Smooth muscle cell (in vitro differentiated cells): ENCODE measurements around the gene DBF4B. TPM values are rescaled to one million over a fixed set of nuclear protein-coding genes. Genes with fewer than 3 reads are reported as not detected.
A peak's percentile ranks its signal among the peaks of the same experiment; 100 is the strongest.

ENCODE experiments used
- DNase-seq: peaks from one replicate; lab custom pipeline; 2025; ENCODE audit not compliant: unreplicated experiment; lab: John Stamatoyannopoulos, UW
- H2AFZ ChIP-seq: fragments of 200-600 bp; sonication (generic); 2 replicates; pipeline ENCODE4 v1.6.0; 2016; ENCODE audit warnings: antibody characterized with exemption, low read depth, mild to moderate bottlenecking
- H3F3A ChIP-seq: fragments of 200-600 bp; sonication (generic); 2 replicates; pipeline ENCODE4 v1.6.0; 2017; ENCODE audit warnings: antibody characterized with exemption, low read depth
- H3K27ac ChIP-seq: fragments of 200-600 bp; sonication (generic); 2 replicates; pipeline ENCODE4 v1.5.1; 2016; ENCODE audit warnings: low read depth, mild to moderate bottlenecking
- H3K27me3 ChIP-seq: fragments of 200-600 bp; sonication (generic); 2 replicates; pipeline ENCODE4 v1.6.1; 2016; ENCODE audit warnings: low read depth, mild to moderate bottlenecking
- H3K36me3 ChIP-seq: fragments of 200-600 bp; sonication (generic); 2 replicates; pipeline ENCODE4 v1.5.1; 2016; ENCODE audit warnings: low read depth
- H3K4me1 ChIP-seq: fragments of 200-600 bp; sonication (generic); 2 replicates; pipeline ENCODE4 v1.5.1; 2016; ENCODE audit warnings: low read depth
- H3K4me2 ChIP-seq: fragments of 200-600 bp; sonication (generic); 2 replicates; pipeline ENCODE4 v1.6.0; 2016; ENCODE audit warnings: mild to moderate bottlenecking
- H3K4me3 ChIP-seq: fragments of 200-600 bp; sonication (generic); 2 replicates; pipeline ENCODE4 v1.5.1; 2016; ENCODE audit warnings: mild to moderate bottlenecking
- H3K79me2 ChIP-seq: fragments of 200-600 bp; sonication (generic); 2 replicates; pipeline ENCODE4 v1.6.0; 2016; ENCODE audit warnings: low read depth, mild to moderate bottlenecking
- H3K9ac ChIP-seq: fragments of 200-600 bp; sonication (generic); 2 replicates; pipeline ENCODE4 v1.6.0; 2016; ENCODE audit warnings: low read depth
- H3K9me3 ChIP-seq: fragments of 200-600 bp; sonication (generic); replicated peaks from 2 replicates; pipeline ENCODE4 v1.5.1; 2016; ENCODE audit warnings: low read depth
- H4K20me1 ChIP-seq: fragments of 200-600 bp; sonication (generic); 2 replicates; pipeline ENCODE4 v1.6.0; 2016; ENCODE audit warnings: low read depth
- WGBS: methylation state at CpG from one replicate; pipeline ENCODE4 v1.1.7; 2016; ENCODE audit warnings: low lambda C conversion rate; 5-methylcytosine and 5-hydroxymethylcytosine counted together
- polyA plus RNA-seq: library from polyadenylated mRNA; unstranded; fragments of >200 nt; fragmentation: Nextera tagmentation; extraction: Ambion mirVana; gene quantifications from 2 replicates; pipeline ENCODE4 v1.2.1, GENCODE V29; 2016
- small RNA-seq: library from RNA; depleted of rRNA; stranded (forward); fragments of <200 nt; gene quantifications from one replicate; pipeline ENCODE3, GENCODE V24; 2014
- total RNA-seq: library from RNA; depleted of rRNA; stranded (reverse); fragments of >200 nt; gene quantifications from 2 replicates; pipeline ENCODE4 v1.2.3, GENCODE V29; 2014
- TF ChIP-seq, protein P1 (sequence below): fragments of 200-600 bp; sonication (generic); IDR thresholded peaks from 2 replicates; pipeline ENCODE4 v1.5.1; 2017; ENCODE audit warnings: borderline replicate concordance, mild to moderate bottlenecking, antibody characterized with exemption; ENCODE audit not compliant: insufficient read depth, poor library complexity, severe bottlenecking

DBF4B gene
- total and polyA plus RNA-seq, 2 experiments from 2014 or later: 1.6 to 2.7 TPM

DNA sequence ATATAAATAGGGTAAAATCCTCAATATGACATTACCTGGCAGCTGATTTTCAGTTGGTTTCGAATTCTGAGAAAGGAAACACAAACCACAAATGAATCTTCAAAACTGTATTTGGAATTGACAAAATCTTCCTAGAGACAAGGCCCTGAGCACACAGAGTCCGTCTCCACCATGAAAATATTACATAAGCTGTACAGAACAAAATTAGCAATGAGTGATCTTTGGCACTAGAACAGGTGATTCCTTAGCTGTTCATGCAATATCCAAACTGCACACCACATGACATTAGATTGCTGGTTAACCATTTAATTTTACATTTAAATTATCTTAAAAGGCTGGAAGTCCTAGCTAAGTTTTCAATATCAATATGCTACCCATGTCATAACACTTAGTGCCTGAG, 89.9 kb downstream of the DBF4B start:
- Histone ChIP-seq H3K9me3 (no peaks in the 10 kb centered on the region), H3K4me2 (peak overlapping the region; percentile 31), H3K9ac (no peak overlapping the region), H3K27me3 (no peaks in the 10 kb centered on the region), H2AFZ (no peak overlapping the region), H3K4me3 (no peak overlapping the region), H3F3A (peaks cover 19% of the 10 kb centered on the region), H3K79me2 (no peaks in the 10 kb centered on the region), H4K20me1 (peaks cover 3% of the 10 kb centered on the region), H3K27ac (peak overlapping the region; percentile 12), H3K36me3 (peaks cover 5% of the 10 kb centered on the region), H3K4me1 (peaks cover 6% of the 10 kb centered on the region)
- DNase-seq: no peak
- TF ChIP-seq, protein P1, sequence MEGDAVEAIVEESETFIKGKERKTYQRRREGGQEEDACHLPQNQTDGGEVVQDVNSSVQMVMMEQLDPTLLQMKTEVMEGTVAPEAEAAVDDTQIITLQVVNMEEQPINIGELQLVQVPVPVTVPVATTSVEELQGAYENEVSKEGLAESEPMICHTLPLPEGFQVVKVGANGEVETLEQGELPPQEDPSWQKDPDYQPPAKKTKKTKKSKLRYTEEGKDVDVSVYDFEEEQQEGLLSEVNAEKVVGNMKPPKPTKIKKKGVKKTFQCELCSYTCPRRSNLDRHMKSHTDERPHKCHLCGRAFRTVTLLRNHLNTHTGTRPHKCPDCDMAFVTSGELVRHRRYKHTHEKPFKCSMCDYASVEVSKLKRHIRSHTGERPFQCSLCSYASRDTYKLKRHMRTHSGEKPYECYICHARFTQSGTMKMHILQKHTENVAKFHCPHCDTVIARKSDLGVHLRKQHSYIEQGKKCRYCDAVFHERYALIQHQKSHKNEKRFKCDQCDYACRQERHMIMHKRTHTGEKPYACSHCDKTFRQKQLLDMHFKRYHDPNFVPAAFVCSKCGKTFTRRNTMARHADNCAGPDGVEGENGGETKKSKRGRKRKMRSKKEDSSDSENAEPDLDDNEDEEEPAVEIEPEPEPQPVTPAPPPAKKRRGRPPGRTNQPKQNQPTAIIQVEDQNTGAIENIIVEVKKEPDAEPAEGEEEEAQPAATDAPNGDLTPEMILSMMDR: no peak
- WGBS: 98% methylated on average over 2 of the region's 2 CpGs

Small RNA genes lying within 50 kb of the gene (small RNA-seq; reads per million reads assigned to genes)
- gene RN7SL819P: not detected

Other genes with a start within 250 kb of the DBF4B start
- gene GPATCH8, start 205.3 kb upstream of the DBF4B start, total RNA-seq: 17.6 and 20.2 TPM in 2 replicates
- 25.0 and 34.3 TPM in 2 replicates for gene GPATCH8, start 205.3 kb upstream of the DBF4B start, polyA plus RNA-seq
- gene FZD2, start 151.2 kb upstream of the DBF4B start, total RNA-seq: 19.8 and 29.7 TPM in 2 replicates
- 31.3 and 33.7 TPM in 2 replicates for gene FZD2, start 151.2 kb upstream of the DBF4B start, polyA plus RNA-seq
- gene MEIOC, start 52.2 kb upstream of the DBF4B start, total RNA-seq: 0.09 TPM in 1 of 2 replicates, not detected in the other
- gene MEIOC, start 52.2 kb upstream of the DBF4B start, polyA plus RNA-seq: 0.18 TPM in 1 of 2 replicates, not detected in the other
- gene CCDC43, start 18.9 kb upstream of the DBF4B start, total RNA-seq: 26.9 and 29.0 TPM in 2 replicates
- gene CCDC43, start 18.9 kb upstream of the DBF4B start, polyA plus RNA-seq: 19.3 and 25.4 TPM in 2 replicates
- gene ADAM11, start 50.3 kb downstream of the DBF4B start, total RNA-seq: 0.40 TPM in 1 of 2 replicates, not detected in the other
- 0.27 and 0.48 TPM in 2 replicates for gene ADAM11, start 50.3 kb downstream of the DBF4B start, polyA plus RNA-seq
- 9.2 and 16.1 TPM in 2 replicates for gene GJC1, start 121.6 kb downstream of the DBF4B start, total RNA-seq
- gene GJC1, start 121.6 kb downstream of the DBF4B start, polyA plus RNA-seq: 6.3 and 8.0 TPM in 2 replicates
- gene HIGD1B, start 139.2 kb downstream of the DBF4B start, total RNA-seq: not detected in 2 replicates
- 0.39 and 0.61 TPM in 2 replicates for gene HIGD1B, start 139.2 kb downstream of the DBF4B start, polyA plus RNA-seq
- gene EFTUD2, start 190.8 kb downstream of the DBF4B start, total RNA-seq: 57.2 and 77.5 TPM in 2 replicates
- gene EFTUD2, start 190.8 kb downstream of the DBF4B start, polyA plus RNA-seq: 76.0 and 76.5 TPM in 2 replicates
- gene GFAP, start 206.8 kb downstream of the DBF4B start, total RNA-seq: 0.04 TPM in 1 of 2 replicates, not detected in the other
- gene GFAP, start 206.8 kb downstream of the DBF4B start, polyA plus RNA-seq: 0.64 and 1.5 TPM in 2 replicates
- gene KIF18B, start 239.1 kb downstream of the DBF4B start, total RNA-seq: 2.4 and 2.7 TPM in 2 replicates
- 3.4 and 3.9 TPM in 2 replicates for gene KIF18B, start 239.1 kb downstream of the DBF4B start, polyA plus RNA-seq